Measurements from ENCODE around the gene DACT3.

Gene DACT3

GRCh38 chr19:46621191-46622117, 39.5 kb downstream of the DACT3 start:
- TF ChIP-seq NFRKB (IDR thresholded peaks at IDR 0.05) (no peak), SUZ12 (IDR thresholded peaks at IDR 0.05) (no peak), PKNOX1 (IDR thresholded peaks at IDR 0.05) (no peak), ZNF384 (IDR thresholded peaks at IDR 0.05) (no peak), TARDBP (IDR thresholded peaks at IDR 0.05) (no peak), FOXM1 (IDR thresholded peaks at IDR 0.05; ENCODE audit: borderline replicate concordance) (no peak), LEF1 (IDR thresholded peaks at IDR 0.05; ENCODE audit: borderline replicate concordance) (no peak), SP1 (IDR thresholded peaks at IDR 0.05) (no peak)
- ChIA-PET POLR2A (interaction anchor here (1.5 kb wide), 1 partner anchor 20 kb away, joined by 3 read pairs; the partner anchor contains the start of gene CALM3), CTCF (interaction anchor here (0.6 to 1.2 kb wide), 2 partner anchors 41 to 148 kb away, joined by 3 to 5 read pairs; no protein-coding TSS in a partner anchor)
- DNase-seq (ENCODE audit: extremely low spot score), result no peak

DNA sequence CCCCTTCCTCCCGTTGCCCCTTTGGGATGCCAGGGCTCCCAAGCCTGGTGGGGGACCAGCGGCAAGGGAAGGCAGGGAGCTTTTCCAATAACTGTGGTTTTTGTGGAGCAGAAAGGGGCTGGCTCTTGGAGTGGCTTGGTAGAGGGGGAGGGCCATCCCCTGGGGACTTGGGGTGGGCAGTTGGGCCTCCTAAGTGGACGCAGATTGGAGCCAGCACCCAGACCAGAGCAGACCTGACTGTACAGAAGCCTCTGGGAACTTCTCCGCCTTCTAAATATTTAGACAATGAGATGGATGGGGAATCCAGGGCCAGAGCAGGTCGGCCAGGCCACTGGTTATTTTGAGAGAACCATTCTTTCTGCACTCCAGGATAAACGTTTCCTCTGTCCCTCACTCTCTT, 40.3 kb downstream of the DACT3 start:
- POLR2A ChIA-PET, result interaction anchor here (1.5 kb wide), 1 partner anchor 20 kb away, joined by 3 read pairs; the partner anchor contains the start of gene CALM3
- CTCF ChIA-PET, result interaction anchor here (0.6 kb wide), 1 partner anchor 149 kb away, joined by 5 read pairs; no protein-coding TSS in a partner anchor
- no peak for DNase-seq (ENCODE audit: extremely low spot score)
- TF ChIP-seq TARDBP (IDR thresholded peaks at IDR 0.05), result no peak
- no peak for TF ChIP-seq CTBP1 (IDR thresholded peaks at IDR 0.05; ENCODE audit: borderline replicate concordance)
- no peak for TF ChIP-seq PKNOX1 (IDR thresholded peaks at IDR 0.05)
- TF ChIP-seq BHLHE40 (IDR thresholded peaks at IDR 0.05; ENCODE audit: borderline replicate concordance), result no peak
- no peak for TF ChIP-seq ARNT (IDR thresholded peaks at IDR 0.05)
- no peak for TF ChIP-seq SP1 (IDR thresholded peaks at IDR 0.05)
- no peak for TF ChIP-seq FOXA1 (IDR thresholded peaks at IDR 0.05)
- no peak for TF ChIP-seq HDGF (IDR thresholded peaks at IDR 0.05; ENCODE audit: borderline replicate concordance)
- no peak for TF ChIP-seq NFRKB (IDR thresholded peaks at IDR 0.05)
- TF ChIP-seq LEF1 (IDR thresholded peaks at IDR 0.05; ENCODE audit: borderline replicate concordance), result no peak
- no peak for TF ChIP-seq FOXK2 (IDR thresholded peaks at IDR 0.05)
- no peak for TF ChIP-seq ZNF384 (IDR thresholded peaks at IDR 0.05)
- no peak for TF ChIP-seq L3MBTL2 (conservative IDR thresholded peaks at IDR 0.05)
- no peak for TF ChIP-seq ELF4 (IDR thresholded peaks at IDR 0.05)
- no peak for TF ChIP-seq FOXM1 (IDR thresholded peaks at IDR 0.05; ENCODE audit: borderline replicate concordance)

DNA sequence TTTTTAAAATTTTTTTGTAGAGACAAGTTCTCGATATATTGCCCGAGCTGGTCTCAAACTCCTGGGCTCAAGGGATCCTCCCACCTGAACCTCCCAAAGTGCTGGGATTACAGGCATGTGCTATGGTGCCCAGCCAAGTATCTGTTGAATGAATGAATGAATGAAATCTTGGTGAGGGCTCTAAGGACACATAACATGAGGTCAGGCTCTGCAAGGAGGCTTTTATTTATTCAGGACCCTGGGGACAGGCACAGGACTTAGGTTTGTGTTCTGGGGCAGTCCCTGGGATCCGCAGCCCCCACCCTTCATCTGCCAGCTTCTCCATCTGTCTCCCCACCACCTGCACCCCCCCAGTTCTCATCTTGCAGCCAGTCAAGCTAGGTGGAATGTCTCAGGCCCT, 40.7 kb downstream of the DACT3 start:
- DNase-seq (ENCODE audit: extremely low spot score), result no peak
- ChIA-PET CTCF (interaction anchor here (1.1 kb wide), 1 partner anchor 42 kb away, joined by 4 read pairs; no protein-coding TSS in a partner anchor), POLR2A (no interaction called here)
- no peak for TF ChIP-seq SP1 (IDR thresholded peaks at IDR 0.05)
- no peak for TF ChIP-seq TARDBP (IDR thresholded peaks at IDR 0.05)
- TF ChIP-seq HDGF (IDR thresholded peaks at IDR 0.05; ENCODE audit: borderline replicate concordance), result no peak
- no peak for TF ChIP-seq ARNT (IDR thresholded peaks at IDR 0.05)
- no peak for TF ChIP-seq ELF4 (IDR thresholded peaks at IDR 0.05)
- TF ChIP-seq NFRKB (IDR thresholded peaks at IDR 0.05), result no peak
- no peak for TF ChIP-seq L3MBTL2 (conservative IDR thresholded peaks at IDR 0.05)
- TF ChIP-seq BHLHE40 (IDR thresholded peaks at IDR 0.05; ENCODE audit: borderline replicate concordance), result no peak
- no peak for TF ChIP-seq ZNF384 (IDR thresholded peaks at IDR 0.05)
- TF ChIP-seq LEF1 (IDR thresholded peaks at IDR 0.05; ENCODE audit: borderline replicate concordance), result no peak

DNA sequence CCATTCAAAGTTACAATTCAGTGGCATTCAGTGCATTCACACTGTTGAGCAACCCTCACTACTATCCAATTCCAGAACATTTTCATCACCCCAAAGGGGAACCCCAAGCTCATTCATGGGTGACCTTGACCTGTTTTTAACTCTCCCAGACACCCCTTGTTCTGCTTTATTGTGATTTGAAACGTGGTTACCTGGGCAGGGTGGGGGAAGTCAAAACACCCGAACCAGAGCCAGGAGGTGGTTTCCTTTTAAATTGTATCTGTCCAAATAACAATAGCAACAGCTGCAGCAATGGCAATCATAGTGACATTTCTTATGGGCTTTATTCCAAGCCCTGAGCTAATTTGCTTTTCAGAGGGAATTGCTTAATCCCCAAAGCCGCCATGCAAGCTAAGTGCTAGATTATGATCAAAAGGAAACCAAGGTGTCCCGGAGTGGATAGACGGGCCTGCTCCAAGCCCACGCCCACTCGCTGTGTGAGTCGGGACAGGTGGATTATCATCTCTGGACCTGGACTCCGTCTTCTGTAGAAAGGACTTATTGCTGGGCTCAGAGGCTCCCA, 42.2 kb downstream of the DACT3 start:
- ChIA-PET POLR2A (no interaction called here), CTCF (interaction anchor here (2.7 kb wide), 1 partner anchor 44 kb away, joined by 38 read pairs; the partner anchor contains the start of gene DACT3)
- no peak for TF ChIP-seq LEF1 (IDR thresholded peaks at IDR 0.05; ENCODE audit: borderline replicate concordance)
- TF ChIP-seq L3MBTL2 (conservative IDR thresholded peaks at IDR 0.05), result no peak
- TF ChIP-seq NFRKB (IDR thresholded peaks at IDR 0.05), result no peak
- TF ChIP-seq BHLHE40 (IDR thresholded peaks at IDR 0.05; ENCODE audit: borderline replicate concordance), result no peak
- TF ChIP-seq SUZ12 (IDR thresholded peaks at IDR 0.05), result no peak
- no peak for TF ChIP-seq FOXM1 (IDR thresholded peaks at IDR 0.05; ENCODE audit: borderline replicate concordance)
- TF ChIP-seq FOXA1 (IDR thresholded peaks at IDR 0.05), result no peak
- no peak for TF ChIP-seq PKNOX1 (IDR thresholded peaks at IDR 0.05)
- no peak for TF ChIP-seq TARDBP (IDR thresholded peaks at IDR 0.05)
- no peak for TF ChIP-seq CTBP1 (IDR thresholded peaks at IDR 0.05; ENCODE audit: borderline replicate concordance)
- no peak for TF ChIP-seq ZNF384 (IDR thresholded peaks at IDR 0.05)
- TF ChIP-seq SP1 (IDR thresholded peaks at IDR 0.05), result no peak
- no peak for TF ChIP-seq HDGF (IDR thresholded peaks at IDR 0.05; ENCODE audit: borderline replicate concordance)
- TF ChIP-seq FOXK2 (IDR thresholded peaks at IDR 0.05), result no peak
- no peak for TF ChIP-seq ARNT (IDR thresholded peaks at IDR 0.05)
- no peak for TF ChIP-seq ELF4 (IDR thresholded peaks at IDR 0.05)
- no peak for DNase-seq (ENCODE audit: extremely low spot score)

GRCh38 chr19:46617601-46618000, 43.4 kb downstream of the DACT3 start:
- no peak for TF ChIP-seq ARNT (IDR thresholded peaks at IDR 0.05)
- no peak for TF ChIP-seq TARDBP (IDR thresholded peaks at IDR 0.05)
- no peak for TF ChIP-seq HDGF (IDR thresholded peaks at IDR 0.05; ENCODE audit: borderline replicate concordance)
- no peak for TF ChIP-seq L3MBTL2 (conservative IDR thresholded peaks at IDR 0.05)
- TF ChIP-seq FOXK2 (IDR thresholded peaks at IDR 0.05), result no peak
- TF ChIP-seq SUZ12 (IDR thresholded peaks at IDR 0.05), result no peak
- no peak for TF ChIP-seq CTBP1 (IDR thresholded peaks at IDR 0.05; ENCODE audit: borderline replicate concordance)
- no peak for TF ChIP-seq NFRKB (IDR thresholded peaks at IDR 0.05)
- no peak for TF ChIP-seq LEF1 (IDR thresholded peaks at IDR 0.05; ENCODE audit: borderline replicate concordance)
- TF ChIP-seq ELF4 (IDR thresholded peaks at IDR 0.05), result no peak
- DNase-seq (ENCODE audit: extremely low spot score), result no peak
- ChIA-PET CTCF (interaction anchor here (1.2 to 2.7 kb wide), 3 partner anchors 9 to 45 kb away, joined by 3 to 38 read pairs (median 6); partner anchors contain the start of gene DACT3), POLR2A (interaction anchor here (1.1 to 1.7 kb wide), 2 partner anchors 16 to 44 kb away, joined by 6 to 13 read pairs; partner anchors contain the start of gene CALM3)

Measured in HEK293T (cell line).